Measurements from ENCODE around the gene RCC2. TPM values are rescaled to one million over a fixed set of nuclear protein-coding genes. Genes with fewer than 3 reads are reported as not detected.

Gene RCC2
- total RNA-seq, 1 donor from 2014 or later: 65.8 TPM

GRCh38 chr1:17420391-17420918 is 19.0 kb downstream of the RCC2 start:
- intact Hi-C loops (cut with DNase I): no loop called here
- Histone ChIP-seq H3K36me3 (peaks cover 100% of the 10 kb centered on the region), H3K4me3 (no peak overlapping the region), H3K27ac (no peak overlapping the region), H3K9me3 (no peaks in the 10 kb centered on the region), H3K4me1 (peaks cover 5% of the 10 kb centered on the region), H3K27me3 (ENCODE audit: low read depth) (no peaks in the 10 kb centered on the region)
- DNase-seq (no peak), ATAC-seq (no peak)
- no peak for TF ChIP-seq CTCF (IDR thresholded peaks at IDR 0.05)

- peaks cover 5% of the 10 kb centered on the region for H3K4me1 ChIP-seq
- peaks cover 100% of the 10 kb centered on the region for H3K36me3 ChIP-seq
- no peaks in the 10 kb centered on the region for H3K27me3 ChIP-seq (ENCODE audit: low read depth)
- H3K9me3 ChIP-seq: no peaks in the 10 kb centered on the region
- ATAC-seq: peak; percentile 86 to 88
- TF ChIP-seq CTCF (IDR thresholded peaks at IDR 0.05): peak; percentile 100
- H3K4me3 ChIP-seq: no peak overlapping the region
- DNase-seq: peak; percentile 79
- H3K27ac ChIP-seq: no peak overlapping the region
- intact Hi-C loops (cut with DNase I): no loop called here
These were observed 19.7 kb downstream of the RCC2 start for GRCh38 chr1:17419626-17420328.

- Histone ChIP-seq H3K4me1 (peaks cover 17% of the 10 kb centered on the region), H3K27me3 (ENCODE audit: low read depth) (no peaks in the 10 kb centered on the region), H3K4me3 (no peak overlapping the region), H3K36me3 (peaks cover 100% of the 10 kb centered on the region), H3K27ac (no peak overlapping the region), H3K9me3 (no peaks in the 10 kb centered on the region)
- ATAC-seq (no peak), DNase-seq (no peak)
- intact Hi-C loops (cut with DNase I): no loop called here
- TF ChIP-seq CTCF (IDR thresholded peaks at IDR 0.05): no peak
These were observed 23.1 kb downstream of the RCC2 start for GRCh38 chr1:17416389-17416788.

GRCh38 chr1:17414022-17414421 is 25.5 kb downstream of the RCC2 start:
- Histone ChIP-seq H3K4me1 (peaks cover 12% of the 10 kb centered on the region), H3K9me3 (no peaks in the 10 kb centered on the region), H3K27ac (no peak overlapping the region), H3K4me3 (no peak overlapping the region), H3K36me3 (peaks cover 100% of the 10 kb centered on the region), H3K27me3 (ENCODE audit: low read depth) (no peaks in the 10 kb centered on the region)
- ATAC-seq (no peak), DNase-seq (no peak)
- no peak for TF ChIP-seq CTCF (IDR thresholded peaks at IDR 0.05)
- intact Hi-C loops (cut with DNase I): no loop called here

- DNase-seq (peak; percentile 67), ATAC-seq (peak; percentile 86 to 87)
- no peak for TF ChIP-seq CTCF (IDR thresholded peaks at IDR 0.05)
- H3K9me3 ChIP-seq: no peaks in the 10 kb centered on the region
- H3K4me3 ChIP-seq: no peak overlapping the region
- H3K4me1 ChIP-seq: peaks cover 12% of the 10 kb centered on the region
- peaks cover 100% of the 10 kb centered on the region for H3K36me3 ChIP-seq
- H3K27ac ChIP-seq: peak overlapping the region; percentile 41
- intact Hi-C loops (cut with DNase I): no loop called here
- no peaks in the 10 kb centered on the region for H3K27me3 ChIP-seq (ENCODE audit: low read depth)
These were observed 27.2 kb downstream of the RCC2 start for GRCh38 chr1:17412093-17412870.

Measured in lower lobe of right lung (tissue), 2 donors.